Measurements from ENCODE around the gene CHIA. TPM values are rescaled to one million over a fixed set of nuclear protein-coding genes. Genes with fewer than 3 reads are reported as not detected.

The CHIA gene
- total and polyA plus RNA-seq, 7 donors = not detected

DNA sequence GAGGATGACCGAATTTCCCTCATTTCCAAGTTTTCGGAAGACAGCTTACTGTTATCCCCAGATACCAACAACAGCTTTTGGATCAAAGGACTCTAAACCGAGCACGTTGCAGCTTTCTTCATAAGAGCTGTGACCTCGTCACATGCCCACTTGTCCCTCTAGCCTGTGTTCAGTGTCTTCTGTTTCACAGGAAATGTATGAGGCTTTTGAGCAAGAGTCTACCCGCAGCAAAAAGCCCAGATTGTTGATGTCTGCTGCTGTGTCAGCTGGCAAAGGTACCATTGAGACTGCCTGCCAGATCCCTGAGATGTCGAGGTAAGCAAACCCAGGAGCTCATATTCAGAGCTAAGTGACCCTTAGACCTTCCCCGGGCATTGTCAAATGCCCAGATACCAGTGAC lies 39.1 kb upstream of the CHIA start:
- 74 to 82% methylated on average over 8 of the region's 8 CpGs for WGBS, 2 donors
- intact Hi-C loops (cut with DNase I) = no loop called here
- no peak overlapping the region for H3K4me3 ChIP-seq
- no peaks in the 10 kb centered on the region for H3K36me3 ChIP-seq
- TF ChIP-seq, protein P1, sequence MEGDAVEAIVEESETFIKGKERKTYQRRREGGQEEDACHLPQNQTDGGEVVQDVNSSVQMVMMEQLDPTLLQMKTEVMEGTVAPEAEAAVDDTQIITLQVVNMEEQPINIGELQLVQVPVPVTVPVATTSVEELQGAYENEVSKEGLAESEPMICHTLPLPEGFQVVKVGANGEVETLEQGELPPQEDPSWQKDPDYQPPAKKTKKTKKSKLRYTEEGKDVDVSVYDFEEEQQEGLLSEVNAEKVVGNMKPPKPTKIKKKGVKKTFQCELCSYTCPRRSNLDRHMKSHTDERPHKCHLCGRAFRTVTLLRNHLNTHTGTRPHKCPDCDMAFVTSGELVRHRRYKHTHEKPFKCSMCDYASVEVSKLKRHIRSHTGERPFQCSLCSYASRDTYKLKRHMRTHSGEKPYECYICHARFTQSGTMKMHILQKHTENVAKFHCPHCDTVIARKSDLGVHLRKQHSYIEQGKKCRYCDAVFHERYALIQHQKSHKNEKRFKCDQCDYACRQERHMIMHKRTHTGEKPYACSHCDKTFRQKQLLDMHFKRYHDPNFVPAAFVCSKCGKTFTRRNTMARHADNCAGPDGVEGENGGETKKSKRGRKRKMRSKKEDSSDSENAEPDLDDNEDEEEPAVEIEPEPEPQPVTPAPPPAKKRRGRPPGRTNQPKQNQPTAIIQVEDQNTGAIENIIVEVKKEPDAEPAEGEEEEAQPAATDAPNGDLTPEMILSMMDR (IDR thresholded peaks at IDR 0.05) = no peak
- no peak for TF ChIP-seq POLR2A (IDR thresholded peaks at IDR 0.05)
- no peak for TF ChIP-seq POLR2AphosphoS5 (IDR thresholded peaks at IDR 0.05)
- no peak for TF ChIP-seq EP300 (IDR thresholded peaks at IDR 0.05)
- H3K4me1 ChIP-seq = no peaks in the 10 kb centered on the region
- H3K27ac ChIP-seq = no peak overlapping the region
- no peak for DNase-seq
- no peaks in the 10 kb centered on the region for H3K9me3 ChIP-seq
- H3K27me3 ChIP-seq = no peaks in the 10 kb centered on the region

DNA sequence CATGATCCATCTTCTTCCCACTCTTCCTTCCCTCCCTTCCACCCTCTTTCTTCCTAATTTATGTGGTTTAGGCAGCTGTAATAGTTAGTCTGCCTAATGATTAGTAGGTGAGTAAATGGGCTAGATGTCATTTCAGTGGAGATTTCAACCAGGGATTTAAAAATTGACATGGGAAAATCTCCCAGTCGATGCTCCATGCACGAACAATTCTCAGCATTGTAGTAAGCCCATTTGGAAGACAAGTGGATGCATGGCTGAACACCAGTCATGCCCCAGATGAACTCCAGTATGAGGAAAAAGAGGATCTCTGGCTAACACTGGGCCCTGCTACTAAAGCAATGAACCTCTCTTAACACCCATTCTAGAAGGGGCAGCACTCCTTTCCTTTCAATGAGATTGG lies 37.9 kb upstream of the CHIA start:
- WGBS, 2 donors = 93 to 94% methylated on average over 2 of the region's 2 CpGs
- H3K27ac ChIP-seq = no peak overlapping the region
- H3K4me1 ChIP-seq = no peaks in the 10 kb centered on the region
- H3K36me3 ChIP-seq = no peaks in the 10 kb centered on the region
- DNase-seq = no peak
- intact Hi-C loops (cut with DNase I) = no loop called here
- H3K9me3 ChIP-seq = no peaks in the 10 kb centered on the region
- TF ChIP-seq EP300 (IDR thresholded peaks at IDR 0.05) = no peak
- TF ChIP-seq POLR2AphosphoS5 (IDR thresholded peaks at IDR 0.05) = no peak
- TF ChIP-seq POLR2A (IDR thresholded peaks at IDR 0.05) = no peak
- TF ChIP-seq, protein P1 (IDR thresholded peaks at IDR 0.05) = no peak
- no peak overlapping the region for H3K4me3 ChIP-seq
- no peaks in the 10 kb centered on the region for H3K27me3 ChIP-seq

DNA sequence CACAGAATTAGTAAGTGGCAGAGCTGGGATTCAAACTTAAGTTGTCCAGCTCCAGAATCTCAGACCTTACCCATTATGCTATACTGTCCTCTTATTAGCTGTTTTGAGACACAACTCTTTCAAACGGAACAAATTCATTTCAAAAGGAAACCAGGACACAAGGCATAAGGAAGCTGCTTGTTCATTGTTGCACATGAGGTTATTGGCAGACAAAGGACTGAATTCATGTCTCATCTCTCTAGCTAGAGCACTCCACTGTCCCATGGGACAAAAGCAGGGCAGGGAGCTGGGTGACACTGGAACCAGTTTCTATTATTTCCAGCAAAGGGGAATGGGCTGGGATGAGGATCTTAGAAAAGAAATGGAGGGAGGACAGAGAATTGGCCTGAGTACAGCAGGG lies 36.8 kb upstream of the CHIA start:
- Histone ChIP-seq H3K27me3 (no peaks in the 10 kb centered on the region), H3K36me3 (no peaks in the 10 kb centered on the region), H3K4me3 (no peak overlapping the region), H3K27ac (no peak overlapping the region), H3K9me3 (no peaks in the 10 kb centered on the region), H3K4me1 (no peaks in the 10 kb centered on the region)
- TF ChIP-seq EP300 (IDR thresholded peaks at IDR 0.05) = no peak
- TF ChIP-seq, protein P1 (IDR thresholded peaks at IDR 0.05) = no peak
- no peak for TF ChIP-seq POLR2AphosphoS5 (IDR thresholded peaks at IDR 0.05)
- no peak for TF ChIP-seq POLR2A (IDR thresholded peaks at IDR 0.05)
- intact Hi-C loops (cut with DNase I) = no loop called here
- WGBS, 2 donors = 69 to 79% methylated on average over 1 of the region's 1 CpG
- DNase-seq = no peak

DNA sequence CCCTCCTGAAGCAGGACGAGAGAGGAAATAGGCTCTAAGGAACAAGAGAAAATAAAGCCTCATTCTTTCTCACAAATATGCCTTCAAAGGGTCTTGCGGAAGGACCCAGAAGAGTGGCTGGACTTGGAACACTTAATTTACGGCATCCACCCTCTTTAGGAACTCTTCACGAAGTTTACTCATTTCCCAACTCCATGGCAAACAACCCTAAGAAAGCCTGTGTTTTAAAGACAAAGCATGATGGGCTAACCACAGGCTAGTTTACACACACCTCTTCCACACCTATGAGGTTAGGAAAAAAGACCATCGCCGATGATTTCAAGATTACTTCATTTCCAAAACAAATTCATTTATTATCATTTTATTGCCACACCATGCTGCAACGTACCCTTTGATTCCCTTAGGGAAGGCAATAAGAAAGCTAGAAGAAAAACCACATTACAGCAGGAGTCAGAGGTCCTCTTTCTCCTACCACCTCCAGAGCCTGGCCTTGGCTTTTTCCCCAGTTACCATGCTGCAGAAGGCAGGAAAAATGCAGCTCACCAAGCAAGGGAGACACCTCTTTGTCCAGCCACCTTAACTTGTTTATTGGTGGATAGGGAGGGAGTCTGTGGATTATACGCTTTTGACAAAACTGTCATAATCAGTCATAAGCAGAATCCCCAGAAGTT lies 33.5 kb upstream of the CHIA start:
- H3K27ac ChIP-seq = no peak overlapping the region
- H3K4me1 ChIP-seq = no peaks in the 10 kb centered on the region
- DNase-seq = no peak
- intact Hi-C loops (cut with DNase I) = no loop called here
- H3K4me3 ChIP-seq = no peak overlapping the region
- H3K9me3 ChIP-seq = no peaks in the 10 kb centered on the region
- no peaks in the 10 kb centered on the region for H3K27me3 ChIP-seq
- TF ChIP-seq, protein P1 (IDR thresholded peaks at IDR 0.05) = no peak
- TF ChIP-seq POLR2A (IDR thresholded peaks at IDR 0.05) (no peak), POLR2AphosphoS5 (IDR thresholded peaks at IDR 0.05) (no peak), EP300 (IDR thresholded peaks at IDR 0.05) (no peak)
- no peaks in the 10 kb centered on the region for H3K36me3 ChIP-seq
- 48 to 76% methylated on average over 8 of the region's 8 CpGs for WGBS, 2 donors

Data from sigmoid colon (tissue), 7 donors.